Activated naive CD4-positive, alpha-beta T cell treated with anti-CD3 and anti-CD28 coated beads, Interleukin-2, amount 10 ng/mL, durations not matched to agents 7 days and 5 days (primary cell): ENCODE results near the gene NET1.

ENCODE experiments used
- CTCF ChIA-PET: fragments of 350-600 bp; sonication (Branson Sonifier 250); formaldehyde crosslinking; loops from one replicate; lab custom pipeline; 2021; ENCODE audit warnings: antibody characterized with exemption; lab: Charles Lee
- DNase-seq: peaks from one replicate; pipeline ENCODE4 v3.0.0-alpha.2; 2020
- H3K27ac Mint-ChIP-seq: one replicate; pipeline ENCODE4 v1.8.0; 2021; ENCODE audit warnings: mild to moderate bottlenecking, moderate library complexity, mixed read lengths
- H3K27me3 Mint-ChIP-seq: one replicate; pipeline ENCODE4 v1.8.0; 2021; ENCODE audit warnings: mild to moderate bottlenecking, mixed read lengths
- H3K36me3 Mint-ChIP-seq: one replicate; pipeline ENCODE4 v1.8.0; 2021; ENCODE audit warnings: mixed read lengths
- H3K4me1 Mint-ChIP-seq: one replicate; pipeline ENCODE4 v1.8.0; 2021; ENCODE audit warnings: mixed read lengths
- H3K4me3 Mint-ChIP-seq: one replicate; pipeline ENCODE4 v1.8.0; 2021; ENCODE audit warnings: mild to moderate bottlenecking, moderate library complexity, mixed read lengths
- H3K9me3 Mint-ChIP-seq: one replicate; pipeline ENCODE4 v1.8.0; 2021; ENCODE audit warnings: mixed read lengths

The NET1 gene

DNA sequence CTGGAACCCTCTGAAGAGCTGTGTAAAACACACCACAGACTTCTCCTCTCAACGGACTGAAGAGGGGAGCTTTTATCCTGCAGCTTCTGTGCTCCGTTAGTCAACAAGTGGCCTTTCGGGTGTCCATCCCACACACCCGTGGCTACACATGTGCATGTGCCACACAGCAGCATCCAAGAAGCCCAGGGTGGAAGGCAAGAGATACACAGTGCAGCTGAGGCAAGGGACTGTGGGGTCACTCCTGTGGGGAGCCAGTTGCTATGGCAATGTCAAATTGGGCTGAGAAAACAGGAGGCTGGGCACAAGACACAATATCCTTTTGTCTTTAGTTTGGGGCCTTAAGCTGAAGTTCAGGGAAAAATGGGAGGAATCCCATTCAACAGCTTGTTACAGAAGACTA is 28.7 kb downstream of the NET1 start:
- CTCF ChIA-PET = interaction anchor here (0.7 to 10.7 kb wide), 8 partner anchors 9 to 626 kb away, joined by 3 to 221 read pairs (median 4); no protein-coding TSS in a partner anchor
- H3K4me1 Mint-ChIP-seq = peaks cover 34% of the 10 kb centered on the region
- no peak for DNase-seq
- H3K4me3 Mint-ChIP-seq = no peak overlapping the region
- no peak overlapping the region for H3K27ac Mint-ChIP-seq
- H3K36me3 Mint-ChIP-seq = peaks cover 10% of the 10 kb centered on the region
- H3K27me3 Mint-ChIP-seq = no peaks in the 10 kb centered on the region
- H3K9me3 Mint-ChIP-seq = no peaks in the 10 kb centered on the region

DNA sequence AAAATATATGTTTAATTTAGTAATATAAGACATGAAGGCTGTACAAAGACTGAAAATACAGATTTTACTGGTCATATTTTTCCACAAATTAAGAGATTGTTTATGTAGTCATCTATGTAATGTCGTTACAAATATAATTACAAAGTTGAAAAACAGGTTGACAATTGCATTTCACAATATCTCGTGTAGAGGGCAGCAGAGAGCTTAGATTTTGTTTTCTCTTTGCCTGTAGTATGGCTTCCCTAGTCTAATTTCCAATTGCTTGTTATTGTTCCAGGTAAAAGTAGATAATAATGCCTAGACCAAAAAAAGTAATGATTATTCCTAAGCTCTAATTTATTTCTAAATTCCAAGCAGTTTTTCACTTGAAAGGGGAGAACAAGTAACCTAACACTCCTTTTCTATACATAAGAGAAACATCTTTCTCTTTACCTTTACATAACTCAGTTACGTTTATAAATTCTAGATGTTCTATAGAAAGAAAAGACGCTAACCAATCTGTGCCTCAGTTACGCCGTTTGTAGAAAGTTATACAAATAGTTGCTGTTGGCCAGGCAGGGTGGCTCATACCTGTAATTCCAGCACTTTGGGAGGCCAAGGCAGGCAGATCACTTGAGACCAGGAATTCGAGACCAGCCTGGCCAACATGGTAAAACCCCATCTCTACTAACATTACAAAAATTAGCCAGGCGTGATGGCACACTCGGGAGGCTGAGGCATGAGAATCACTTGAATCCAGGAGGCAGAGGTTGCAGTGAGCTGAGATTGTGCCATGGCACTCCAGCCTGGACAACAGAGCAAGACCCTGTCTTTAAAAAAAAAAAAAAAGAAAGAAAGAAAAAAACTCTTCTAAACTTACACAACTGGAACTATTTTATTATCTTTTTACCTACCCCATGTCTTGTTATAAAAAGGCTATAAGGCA is 30.0 kb downstream of the NET1 start:
- CTCF ChIA-PET = interaction anchor here (0.7 to 10.7 kb wide), 14 partner anchors 7 to 593 kb away, joined by 3 to 221 read pairs (median 4); no protein-coding TSS in a partner anchor
- DNase-seq = peak; percentile 35
- no peaks in the 10 kb centered on the region for H3K9me3 Mint-ChIP-seq
- no peaks in the 10 kb centered on the region for H3K27me3 Mint-ChIP-seq
- peaks cover 46% of the 10 kb centered on the region for H3K4me1 Mint-ChIP-seq
- no peak overlapping the region for H3K27ac Mint-ChIP-seq
- peaks cover 10% of the 10 kb centered on the region for H3K36me3 Mint-ChIP-seq
- no peak overlapping the region for H3K4me3 Mint-ChIP-seq

DNA sequence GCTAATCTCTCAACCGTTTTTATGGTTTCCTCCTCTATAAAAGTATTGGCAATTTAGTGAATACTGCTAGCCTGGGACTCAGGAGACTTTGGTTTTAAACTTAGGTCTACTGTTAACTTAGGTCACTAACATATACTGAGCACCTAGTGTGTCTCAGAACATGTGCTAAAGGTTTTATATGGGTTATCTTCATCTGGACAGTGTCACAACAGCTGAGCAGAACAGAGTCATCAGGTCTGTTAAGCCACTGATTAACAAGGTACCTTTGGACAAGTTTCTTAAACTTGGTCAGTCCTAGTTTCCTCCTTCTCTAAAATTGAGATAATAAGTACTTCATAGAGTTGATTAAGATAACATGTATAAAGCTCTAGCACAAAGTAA is 30.6 kb downstream of the NET1 start:
- H3K4me3 Mint-ChIP-seq = no peak overlapping the region
- CTCF ChIA-PET = interaction anchor here (0.7 to 10.7 kb wide), 10 partner anchors 8 to 593 kb away, joined by 3 to 221 read pairs (median 5); no protein-coding TSS in a partner anchor
- peaks cover 52% of the 10 kb centered on the region for H3K4me1 Mint-ChIP-seq
- no peak overlapping the region for H3K27ac Mint-ChIP-seq
- H3K9me3 Mint-ChIP-seq = no peaks in the 10 kb centered on the region
- DNase-seq = no peak
- no peaks in the 10 kb centered on the region for H3K27me3 Mint-ChIP-seq
- H3K36me3 Mint-ChIP-seq = peaks cover 10% of the 10 kb centered on the region

DNA sequence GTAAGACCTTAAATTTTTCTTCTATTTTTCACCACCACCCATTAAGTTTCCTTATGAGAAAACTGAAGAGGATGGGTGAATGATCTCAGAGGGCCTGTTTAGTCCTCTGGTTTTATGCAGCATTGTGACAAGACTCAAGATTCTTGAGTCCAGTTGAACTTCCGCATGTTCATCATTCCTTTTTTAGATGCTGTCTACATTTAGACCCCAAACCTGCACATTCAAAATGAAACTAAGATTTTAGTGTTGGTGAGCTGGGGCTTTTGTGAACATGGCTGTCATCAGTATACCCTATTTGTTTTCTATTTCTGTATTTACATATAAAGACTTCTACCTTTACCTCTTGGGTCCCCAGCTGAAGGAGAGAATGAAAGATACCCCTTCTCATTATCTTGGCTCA is 31.1 kb downstream of the NET1 start:
- Mint-ChIP-seq H3K9me3 (no peaks in the 10 kb centered on the region), H3K4me3 (no peak overlapping the region), H3K27me3 (no peaks in the 10 kb centered on the region), H3K4me1 (peaks cover 56% of the 10 kb centered on the region), H3K27ac (no peak overlapping the region), H3K36me3 (peaks cover 10% of the 10 kb centered on the region)
- CTCF ChIA-PET = interaction anchor here (0.7 to 10.7 kb wide), 10 partner anchors 8 to 594 kb away, joined by 3 to 221 read pairs (median 5); no protein-coding TSS in a partner anchor
- DNase-seq = no peak

DNA sequence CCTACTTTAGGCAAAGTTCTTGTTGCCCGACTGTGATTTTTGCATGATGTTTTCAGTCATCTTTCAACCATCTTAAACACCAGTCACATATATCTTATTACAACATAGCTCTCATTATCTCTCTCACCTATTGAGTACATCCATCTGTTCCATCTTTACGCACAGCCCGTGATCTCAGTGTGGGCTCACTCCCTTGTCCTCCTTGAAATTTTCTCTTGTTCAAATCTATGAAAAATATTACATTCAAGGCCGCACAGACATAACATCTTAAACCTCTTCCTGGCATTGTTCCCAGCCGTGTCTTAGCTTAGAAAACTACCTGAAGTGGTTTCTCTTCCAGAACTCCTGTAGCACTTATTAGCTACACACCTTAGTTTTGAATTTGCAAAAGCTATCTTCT is 32.6 kb downstream of the NET1 start:
- no peak for DNase-seq
- CTCF ChIA-PET = interaction anchor here (1.0 to 10.7 kb wide), 3 partner anchors 10 to 179 kb away, joined by 3 to 221 read pairs (median 6); no protein-coding TSS in a partner anchor
- Mint-ChIP-seq H3K36me3 (peaks cover 8% of the 10 kb centered on the region), H3K27ac (no peak overlapping the region), H3K4me1 (peaks cover 69% of the 10 kb centered on the region), H3K9me3 (no peaks in the 10 kb centered on the region), H3K4me3 (no peak overlapping the region), H3K27me3 (no peaks in the 10 kb centered on the region)

DNA sequence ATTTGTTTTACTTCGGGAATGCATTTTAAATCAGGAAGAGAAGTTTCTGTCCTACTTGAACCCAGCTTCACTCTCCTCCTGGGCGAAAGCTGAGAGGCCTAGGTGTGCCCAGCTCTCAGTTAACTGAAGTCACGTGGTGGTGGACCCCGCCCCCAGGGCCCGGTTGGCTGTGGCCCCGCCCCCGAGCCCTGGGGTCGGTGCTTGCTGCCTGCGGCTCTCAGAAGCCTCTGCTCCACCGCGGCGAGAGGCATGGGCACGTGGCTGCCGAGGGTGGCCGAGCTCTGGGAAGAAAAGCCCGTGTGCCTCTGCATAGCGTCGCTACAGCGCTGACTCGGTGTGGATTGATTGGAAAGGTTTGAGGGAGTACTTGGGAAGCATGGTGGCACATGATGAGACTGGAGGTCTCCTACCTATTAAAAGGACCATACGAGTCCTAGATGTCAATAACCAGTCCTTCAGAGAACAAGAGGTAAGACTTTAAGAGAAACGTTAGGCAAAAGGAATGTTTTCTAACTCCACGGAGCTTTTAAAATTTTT is 34.1 kb downstream of the NET1 start:
- CTCF ChIA-PET = interaction anchor here (1.2 to 10.7 kb wide), 4 partner anchors 12 to 631 kb away, joined by 3 to 221 read pairs (median 4); no protein-coding TSS in a partner anchor
- DNase-seq = peak; percentile 92
- Mint-ChIP-seq H3K4me1 (peaks cover 73% of the 10 kb centered on the region), H3K27ac (peak overlapping the region; percentile 91), H3K4me3 (peak overlapping the region; percentile 82), H3K27me3 (no peaks in the 10 kb centered on the region), H3K36me3 (peaks cover 9% of the 10 kb centered on the region), H3K9me3 (no peaks in the 10 kb centered on the region)

DNA sequence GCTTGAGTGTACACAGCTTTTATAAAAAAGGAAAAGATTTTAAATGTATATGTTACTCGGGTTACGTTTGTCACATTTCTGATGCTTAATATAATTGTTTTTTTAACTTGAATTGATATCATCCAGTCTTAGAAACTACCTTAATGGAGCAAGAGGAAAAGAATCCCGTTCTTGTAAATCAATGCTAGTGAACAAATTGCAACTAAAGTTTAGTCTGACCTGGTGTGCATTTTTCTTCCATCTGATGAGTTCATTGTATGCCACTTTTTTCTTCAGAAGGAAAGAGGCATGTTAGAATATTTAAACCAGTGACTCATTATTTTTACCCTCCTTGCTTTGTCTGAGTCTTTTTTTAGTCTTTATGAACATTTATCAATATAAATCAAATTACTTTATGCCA is 34.7 kb downstream of the NET1 start:
- H3K27ac Mint-ChIP-seq = peak overlapping the region; percentile 91
- peaks cover 72% of the 10 kb centered on the region for H3K4me1 Mint-ChIP-seq
- peak overlapping the region; percentile 82 for H3K4me3 Mint-ChIP-seq
- H3K27me3 Mint-ChIP-seq = no peaks in the 10 kb centered on the region
- H3K9me3 Mint-ChIP-seq = no peaks in the 10 kb centered on the region
- DNase-seq = no peak
- H3K36me3 Mint-ChIP-seq = peaks cover 12% of the 10 kb centered on the region
- CTCF ChIA-PET = interaction anchor here (1.2 to 10.7 kb wide), 6 partner anchors 13 to 632 kb away, joined by 3 to 221 read pairs (median 4); no protein-coding TSS in a partner anchor

DNA sequence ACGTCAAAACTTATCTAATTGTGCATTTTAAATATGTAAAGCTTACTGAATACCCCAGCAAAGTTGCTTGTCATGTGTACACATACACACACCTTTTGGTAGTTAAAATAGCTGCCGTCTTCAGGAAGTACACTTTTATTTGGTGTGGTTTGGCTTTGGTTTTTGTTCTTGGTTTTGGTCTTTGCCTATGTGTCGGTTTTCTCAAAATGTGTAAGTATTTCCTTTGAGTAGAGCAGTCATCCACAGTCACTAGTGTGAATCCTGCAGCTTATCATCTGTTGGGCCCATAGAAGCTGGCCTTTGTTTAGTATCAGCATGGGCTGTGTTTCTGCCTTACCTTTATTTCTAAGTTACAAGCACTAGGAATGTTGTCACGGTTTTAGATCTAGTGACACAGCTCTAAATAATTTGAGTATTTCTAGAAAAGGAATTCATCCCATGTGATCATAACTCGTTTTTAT is 35.3 kb downstream of the NET1 start:
- CTCF ChIA-PET = interaction anchor here (0.9 to 10.7 kb wide), 6 partner anchors 14 to 633 kb away, joined by 3 to 221 read pairs (median 3); no protein-coding TSS in a partner anchor
- Mint-ChIP-seq H3K36me3 (peaks cover 17% of the 10 kb centered on the region), H3K4me1 (peaks cover 67% of the 10 kb centered on the region), H3K27me3 (no peaks in the 10 kb centered on the region), H3K4me3 (peak overlapping the region; percentile 82), H3K27ac (peak overlapping the region; percentile 91), H3K9me3 (no peaks in the 10 kb centered on the region)
- DNase-seq = peak; percentile 40

DNA sequence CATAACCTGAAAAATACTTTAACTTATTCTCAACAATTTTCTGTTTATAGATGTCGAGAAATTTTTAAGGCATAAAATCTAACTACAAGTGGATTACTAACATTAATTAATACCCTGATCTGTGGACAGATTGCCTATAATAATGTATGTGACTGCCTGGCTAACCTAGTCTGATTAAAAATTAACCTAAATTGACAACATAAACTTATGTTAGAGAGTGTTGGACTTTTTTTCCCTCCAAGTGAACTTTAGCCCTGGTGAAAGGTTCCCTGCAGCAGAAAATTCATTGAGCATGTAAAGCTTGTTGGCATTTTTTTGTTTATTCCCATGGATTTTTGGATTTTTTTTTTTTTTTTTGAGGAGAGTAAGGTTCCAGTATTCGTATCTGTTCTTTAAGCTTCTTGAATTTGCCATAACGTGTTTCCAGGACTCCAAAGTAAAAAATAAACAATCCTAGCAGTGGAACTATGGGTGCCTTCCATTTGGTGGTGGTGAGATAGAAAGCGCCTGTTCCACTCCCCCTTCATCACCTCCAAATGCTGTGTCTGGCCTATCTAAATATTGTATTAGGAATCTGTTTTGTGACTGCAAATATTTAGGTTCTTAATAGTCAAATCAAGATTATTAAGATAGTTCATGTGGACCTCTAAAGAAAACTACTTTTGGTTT is 36.1 kb downstream of the NET1 start:
- H3K27me3 Mint-ChIP-seq = no peaks in the 10 kb centered on the region
- H3K9me3 Mint-ChIP-seq = no peaks in the 10 kb centered on the region
- peaks cover 63% of the 10 kb centered on the region for H3K4me1 Mint-ChIP-seq
- H3K27ac Mint-ChIP-seq = peak overlapping the region; percentile 5
- DNase-seq = no peak
- CTCF ChIA-PET = interaction anchor here (0.9 to 10.7 kb wide), 6 partner anchors 15 to 633 kb away, joined by 3 to 221 read pairs (median 3); no protein-coding TSS in a partner anchor
- peak overlapping the region; percentile 27 for H3K4me3 Mint-ChIP-seq
- peaks cover 23% of the 10 kb centered on the region for H3K36me3 Mint-ChIP-seq

DNA sequence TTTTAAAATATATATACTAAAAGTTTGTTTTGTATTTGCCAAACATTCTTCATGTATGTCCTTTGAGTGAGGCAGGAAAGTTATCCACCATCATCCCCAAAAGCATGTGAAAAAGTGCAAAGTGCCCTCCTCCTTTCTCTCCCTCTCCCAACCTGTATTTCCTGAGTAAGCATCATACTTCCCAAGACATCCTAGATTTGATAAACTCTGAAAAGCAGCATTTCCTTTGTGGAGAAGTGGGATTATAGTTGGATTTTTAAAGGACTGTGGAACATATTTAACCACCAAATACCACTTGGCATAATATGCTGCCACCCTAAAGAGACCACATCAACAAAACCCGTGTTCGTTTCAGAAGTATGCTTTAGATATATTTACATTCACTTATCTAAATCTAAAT is 36.9 kb downstream of the NET1 start:
- no peaks in the 10 kb centered on the region for H3K9me3 Mint-ChIP-seq
- CTCF ChIA-PET = no interaction called here
- H3K4me3 Mint-ChIP-seq = no peak overlapping the region
- H3K36me3 Mint-ChIP-seq = peaks cover 31% of the 10 kb centered on the region
- H3K27me3 Mint-ChIP-seq = no peaks in the 10 kb centered on the region
- H3K27ac Mint-ChIP-seq = no peak overlapping the region
- DNase-seq = no peak
- peaks cover 56% of the 10 kb centered on the region for H3K4me1 Mint-ChIP-seq

DNA sequence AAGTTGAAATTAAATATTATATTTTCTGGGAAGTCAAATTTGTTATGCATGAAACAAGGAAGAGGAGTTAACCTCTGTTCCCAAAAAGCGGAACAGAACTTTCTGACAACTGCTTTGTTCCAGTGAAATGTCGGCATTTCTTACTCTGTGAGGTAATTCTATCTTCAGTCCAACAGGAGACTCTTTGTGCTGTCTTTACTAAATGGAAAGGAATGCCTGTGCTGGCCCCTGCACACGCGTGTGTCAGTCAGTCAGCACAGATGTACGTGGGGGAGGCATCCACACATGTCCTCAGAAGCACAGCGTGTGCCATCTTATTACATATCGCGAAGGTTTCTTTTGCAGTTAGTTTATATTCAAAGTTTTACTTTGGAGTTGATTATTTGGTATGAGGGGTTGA is 37.5 kb downstream of the NET1 start:
- Mint-ChIP-seq H3K9me3 (no peaks in the 10 kb centered on the region), H3K36me3 (peaks cover 32% of the 10 kb centered on the region), H3K4me1 (peaks cover 50% of the 10 kb centered on the region), H3K27ac (no peak overlapping the region), H3K4me3 (no peak overlapping the region), H3K27me3 (no peaks in the 10 kb centered on the region)
- DNase-seq = no peak
- CTCF ChIA-PET = no interaction called here

DNA sequence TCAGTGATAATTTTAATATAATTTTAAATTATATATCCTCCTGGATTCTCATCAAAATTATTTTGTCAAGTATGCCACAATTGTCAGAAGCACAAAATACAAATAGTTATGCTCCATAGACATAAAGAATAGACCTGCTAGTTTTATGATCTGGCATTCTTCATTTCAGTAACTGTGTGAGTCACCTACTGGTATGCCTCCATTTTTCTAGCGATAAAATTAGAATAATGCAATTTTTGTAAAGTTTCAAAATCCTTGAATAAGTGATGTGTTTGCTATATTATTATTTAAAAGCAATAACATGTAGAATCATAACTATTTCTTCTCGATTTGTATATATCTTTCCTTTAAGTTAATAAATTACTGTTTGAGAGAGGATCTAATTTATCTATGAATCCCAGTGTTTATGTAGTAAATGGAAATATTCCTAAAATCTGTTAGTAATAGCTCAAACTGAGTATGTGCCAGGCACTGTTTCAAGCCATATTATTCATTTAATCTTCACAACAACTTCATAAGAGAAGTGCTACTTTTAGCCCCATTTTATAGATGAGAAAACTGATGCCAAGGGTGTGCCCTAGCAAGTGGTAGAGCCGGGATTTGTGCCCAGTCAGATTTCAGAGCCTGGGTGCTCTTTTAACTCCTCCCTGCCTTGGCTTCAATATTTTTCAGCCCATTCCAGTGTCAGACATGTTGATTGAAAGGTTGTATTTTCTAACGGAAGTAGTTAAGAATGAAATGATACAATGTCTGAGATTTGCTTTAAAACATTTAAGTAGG is 38.4 kb downstream of the NET1 start:
- Mint-ChIP-seq H3K27ac (no peak overlapping the region), H3K4me3 (no peak overlapping the region), H3K27me3 (no peaks in the 10 kb centered on the region), H3K36me3 (peaks cover 37% of the 10 kb centered on the region), H3K4me1 (peaks cover 42% of the 10 kb centered on the region), H3K9me3 (no peaks in the 10 kb centered on the region)
- DNase-seq = no peak
- CTCF ChIA-PET = interaction anchor here (1.5 kb wide), 1 partner anchor 172 kb away, joined by 4 read pairs; no protein-coding TSS in a partner anchor
